ACC112 (cell line): ENCODE data around the gene LYZL1.
"Not testable (repeated sequence)": the region's sequence is repeated elsewhere in the genome, so short reads cannot be mapped to it uniquely, and the experiment has no call there.

Source experiments
- H2AFZ ChIP-seq: fragments of 200-600 bp; sonication (generic); one replicate; pipeline ENCODE4 v1.6.0; 2017; ENCODE audit warnings: antibody characterized with exemption, low read length; ENCODE audit not compliant: unreplicated experiment
- H3K27ac ChIP-seq: fragments of 200-600 bp; sonication (generic); 2 replicates; pipeline ENCODE4 v1.5.1; 2014; ENCODE audit warnings: low read depth, mild to moderate bottlenecking, antibody characterized with exemption, low read length, moderate library complexity
- H3K27me3 ChIP-seq: fragments of 200-600 bp; sonication (generic); 2 replicates; pipeline ENCODE4 v1.6.1; 2014; ENCODE audit warnings: mild to moderate bottlenecking, antibody characterized with exemption, low read length, moderate library complexity, mixed read lengths; ENCODE audit not compliant: insufficient read depth
- H3K36me3 ChIP-seq: fragments of 200-600 bp; sonication (generic); 2 replicates; pipeline ENCODE4 v1.6.1; 2016; ENCODE audit warnings: mild to moderate bottlenecking, antibody characterized with exemption, low read length, moderate library complexity, mixed read lengths; ENCODE audit not compliant: insufficient read depth
- H3K4me1 ChIP-seq: fragments of 200-600 bp; sonication (generic); one replicate; pipeline ENCODE4 v1.6.1; 2016; ENCODE audit warnings: low read length, mixed read lengths; ENCODE audit not compliant: insufficient read depth, unreplicated experiment, control insufficient read depth
- H3K4me3 ChIP-seq: fragments of 200-600 bp; sonication (generic); 2 replicates; pipeline ENCODE4 v1.5.1; 2014; ENCODE audit warnings: mild to moderate bottlenecking, low read depth, low read length
- H3K79me2 ChIP-seq: fragments of 200-600 bp; sonication (generic); one replicate; pipeline ENCODE4 v1.6.0; 2016; ENCODE audit warnings: low read length; ENCODE audit not compliant: control insufficient read depth, unreplicated experiment, insufficient read depth

LYZL1 gene

GRCh38 chr10:29288906-29289305 lies at the start of gene LYZL1:
Gene LYZL1 (plus strand): TSS chr10:29289070. CDS start chr10:29291868, 2,798 bp downstream.
- H3K27ac ChIP-seq, H3K36me3 ChIP-seq, H2AFZ ChIP-seq, H3K4me3 ChIP-seq, H3K4me1 ChIP-seq, H3K79me2 ChIP-seq: not testable (repeated sequence)
- H3K27me3 ChIP-seq: peaks cover 26% of the 10 kb centered on the region

GRCh38 chr10:29239569-29240472 lies 49.0 kb upstream of the LYZL1 start:
- no peak overlapping the region for H3K4me3 ChIP-seq
- H3K79me2 ChIP-seq: no peaks in the 10 kb centered on the region
- no peaks in the 10 kb centered on the region for H3K4me1 ChIP-seq
- H3K27me3 ChIP-seq: 0 out of 2 replicates have a peak, but pooled peaks cover 2% of the 10 kb centered on the region
- H3K36me3 ChIP-seq: no peaks in the 10 kb centered on the region
- H3K27ac ChIP-seq: no peak overlapping the region
- H2AFZ ChIP-seq: no peak overlapping the region

GRCh38 chr10:29240986-29241660 lies 47.7 kb upstream of the LYZL1 start:
- Histone ChIP-seq H3K36me3 (no peaks in the 10 kb centered on the region), H3K27ac (no peak overlapping the region), H3K79me2 (no peaks in the 10 kb centered on the region), H2AFZ (no peak overlapping the region), H3K4me1 (no peaks in the 10 kb centered on the region), H3K27me3 (0 out of 2 replicates have a peak, but pooled peaks cover 4% of the 10 kb centered on the region), H3K4me3 (no peak overlapping the region)

- peaks cover 4% of the 10 kb centered on the region; the same call in 1 of the 2 replicates for H3K27me3 ChIP-seq
These were observed 46.9 kb upstream of the LYZL1 start for GRCh38 chr10:29241925-29242324.

GRCh38 chr10:29243066-29243465 lies 45.8 kb upstream of the LYZL1 start:
- Histone ChIP-seq H3K27me3 (peaks cover 4% of the 10 kb centered on the region; the same call in 1 of the 2 replicates), H3K79me2 (no peaks in the 10 kb centered on the region), H3K4me1 (no peaks in the 10 kb centered on the region), H2AFZ (no peak overlapping the region), H3K27ac (no peak overlapping the region), H3K4me3 (no peak overlapping the region), H3K36me3 (no peaks in the 10 kb centered on the region)

More at GRCh38 chr10:29241925-29242324, 46.9 kb upstream of the LYZL1 start:
- no peaks in the 10 kb centered on the region for H3K36me3 ChIP-seq
- no peak overlapping the region for H2AFZ ChIP-seq
- H3K4me1 ChIP-seq: no peaks in the 10 kb centered on the region
- H3K79me2 ChIP-seq: no peaks in the 10 kb centered on the region
- H3K4me3 ChIP-seq: no peak overlapping the region
- no peak overlapping the region for H3K27ac ChIP-seq

- Histone ChIP-seq H3K4me1 (no peaks in the 10 kb centered on the region), H3K79me2 (no peaks in the 10 kb centered on the region), H3K27ac (no peak overlapping the region), H3K36me3 (no peaks in the 10 kb centered on the region), H3K27me3 (peaks cover 4% of the 10 kb centered on the region; the same call in 1 of the 2 replicates), H3K4me3 (no peak overlapping the region), H2AFZ (no peak overlapping the region)
These were observed 45.1 kb upstream of the LYZL1 start for GRCh38 chr10:29243750-29244149.

- Histone ChIP-seq H3K4me3 (no peak overlapping the region), H3K27ac (no peak overlapping the region), H3K27me3 (peaks cover 14% of the 10 kb centered on the region), H2AFZ (no peak overlapping the region), H3K79me2 (no peaks in the 10 kb centered on the region), H3K4me1 (no peaks in the 10 kb centered on the region), H3K36me3 (no peaks in the 10 kb centered on the region)
These were observed 43.9 kb upstream of the LYZL1 start for GRCh38 chr10:29244978-29245377.

GRCh38 chr10:29245476-29245875 lies 43.4 kb upstream of the LYZL1 start:
- H3K27me3 ChIP-seq: peaks cover 19% of the 10 kb centered on the region
- H3K4me1 ChIP-seq: no peaks in the 10 kb centered on the region
- no peaks in the 10 kb centered on the region for H3K36me3 ChIP-seq
- no peak overlapping the region for H2AFZ ChIP-seq
- no peaks in the 10 kb centered on the region for H3K79me2 ChIP-seq
- H3K27ac ChIP-seq: no peak overlapping the region
- H3K4me3 ChIP-seq: no peak overlapping the region

GRCh38 chr10:29246449-29246848 lies 42.4 kb upstream of the LYZL1 start:
- H3K27ac ChIP-seq: no peak overlapping the region
- H3K79me2 ChIP-seq: no peaks in the 10 kb centered on the region
- no peak overlapping the region for H2AFZ ChIP-seq
- H3K4me1 ChIP-seq: no peaks in the 10 kb centered on the region
- H3K36me3 ChIP-seq: no peaks in the 10 kb centered on the region
- H3K27me3 ChIP-seq: peaks cover 28% of the 10 kb centered on the region
- no peak overlapping the region for H3K4me3 ChIP-seq

GRCh38 chr10:29248158-29248557 lies 40.7 kb upstream of the LYZL1 start:
- H3K4me3 ChIP-seq: no peak overlapping the region
- H3K4me1 ChIP-seq: peaks cover 2% of the 10 kb centered on the region
- H3K27me3 ChIP-seq: peaks cover 46% of the 10 kb centered on the region
- H3K79me2 ChIP-seq: no peaks in the 10 kb centered on the region
- H2AFZ ChIP-seq: no peak overlapping the region
- no peaks in the 10 kb centered on the region for H3K36me3 ChIP-seq
- H3K27ac ChIP-seq: no peak overlapping the region
